ENCODE results near the gene CNTNAP2.

The CNTNAP2 gene

GRCh38 chr7:147300293-147300692 lies 1183.7 kb downstream of the CNTNAP2 start:
- no peak for DNase-seq

DNA sequence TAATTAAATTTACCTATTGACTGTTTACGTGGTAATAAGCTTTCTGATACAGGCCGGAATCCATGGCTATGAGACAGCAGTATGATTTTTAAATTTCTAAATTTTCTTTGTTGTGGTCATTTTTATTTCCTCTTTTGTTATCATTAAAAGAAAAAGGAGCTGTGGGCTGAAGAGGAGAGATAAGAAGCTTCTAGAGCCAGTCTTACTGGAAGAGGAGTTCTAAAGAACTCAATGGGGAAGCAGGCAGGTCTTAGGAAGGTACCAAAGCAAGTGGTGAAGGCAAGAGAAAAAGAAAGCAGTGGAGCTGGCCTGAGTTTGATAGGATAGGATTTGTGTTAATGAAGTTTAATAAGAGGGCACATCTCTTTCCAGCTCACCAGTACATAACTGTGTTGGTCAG lies 1187.8 kb downstream of the CNTNAP2 start:
- no peak for DNase-seq

DNA sequence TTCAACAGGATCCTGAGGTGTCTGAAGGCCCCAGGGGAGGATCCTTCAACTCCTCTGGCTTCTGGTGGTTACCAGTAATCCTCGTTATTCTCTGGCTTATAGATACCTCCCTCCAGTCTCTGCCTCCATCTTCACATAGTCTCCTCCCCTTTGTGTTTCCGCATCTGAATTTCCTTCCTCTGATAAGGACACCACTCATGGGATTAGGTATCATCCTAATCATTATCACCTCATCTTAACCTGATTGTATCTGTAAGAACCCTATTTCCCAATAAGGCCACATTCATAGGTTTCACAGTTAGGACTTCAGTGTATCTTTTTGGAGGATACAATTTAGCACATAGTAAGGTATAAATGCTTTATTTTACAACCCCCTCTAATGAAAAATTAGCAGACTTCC lies 1189.2 kb downstream of the CNTNAP2 start:
- DNase-seq, result no peak

DNA sequence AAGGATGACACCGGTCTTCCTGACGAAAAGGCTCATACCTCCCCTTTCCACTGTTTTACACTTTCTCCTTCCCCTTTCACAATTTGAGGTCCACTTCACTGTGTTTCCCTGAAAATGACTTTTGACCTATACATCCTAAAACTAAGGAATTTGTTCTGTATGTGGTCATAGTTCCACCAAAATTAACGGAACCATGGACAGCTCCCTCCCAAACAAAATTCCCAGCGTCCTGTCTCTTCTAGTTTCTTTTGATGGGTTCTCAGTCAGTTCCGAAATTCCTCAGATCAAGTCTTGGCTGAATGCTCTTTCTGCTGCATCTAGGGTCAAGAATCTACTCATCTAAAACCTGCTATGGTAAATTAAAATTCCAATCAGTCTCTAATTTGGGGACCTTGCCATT lies 1191.9 kb downstream of the CNTNAP2 start:
- no peak for DNase-seq

GRCh38 chr7:147311336-147311735 lies 1194.7 kb downstream of the CNTNAP2 start:
- no peak for DNase-seq

DNA sequence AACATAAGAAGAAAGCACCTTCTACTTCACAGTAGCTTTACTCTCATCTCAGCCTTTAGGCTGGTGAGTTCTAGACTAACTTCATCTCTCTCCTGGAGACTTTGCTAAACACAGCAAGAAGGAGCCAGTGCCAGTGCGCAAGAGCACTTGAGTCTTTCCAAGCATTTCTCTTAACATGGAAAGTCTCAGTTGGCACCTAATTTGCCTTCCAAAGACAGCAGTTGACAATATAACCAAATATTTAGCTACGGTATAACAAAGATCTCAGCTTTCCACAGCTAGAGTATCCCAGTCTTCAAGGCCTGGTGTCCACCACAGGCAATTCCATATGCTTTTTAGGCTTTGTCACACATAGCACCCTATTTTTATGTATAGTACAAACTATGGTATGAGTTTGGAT lies 1204.9 kb downstream of the CNTNAP2 start:
- DNase-seq, result no peak

DNA sequence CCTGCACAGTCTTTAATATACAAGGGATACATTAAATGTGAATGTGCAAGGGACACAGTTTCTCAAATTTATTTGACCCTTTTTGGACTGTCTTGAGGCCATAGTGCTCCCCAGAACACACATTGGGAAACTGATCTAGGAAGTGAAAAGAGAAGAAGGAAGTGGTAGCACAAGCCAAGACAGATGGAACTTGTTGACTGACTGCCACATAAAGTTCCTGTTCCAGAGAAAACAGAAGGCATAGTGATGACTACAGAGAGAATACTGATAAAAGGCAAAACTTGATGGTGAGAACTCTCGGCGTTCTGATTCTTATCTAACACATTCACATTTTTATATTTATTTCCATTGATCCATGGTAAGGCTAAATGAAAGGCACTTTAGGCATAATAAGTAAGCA lies 1216.4 kb downstream of the CNTNAP2 start:
- DNase-seq, result no peak

DNA sequence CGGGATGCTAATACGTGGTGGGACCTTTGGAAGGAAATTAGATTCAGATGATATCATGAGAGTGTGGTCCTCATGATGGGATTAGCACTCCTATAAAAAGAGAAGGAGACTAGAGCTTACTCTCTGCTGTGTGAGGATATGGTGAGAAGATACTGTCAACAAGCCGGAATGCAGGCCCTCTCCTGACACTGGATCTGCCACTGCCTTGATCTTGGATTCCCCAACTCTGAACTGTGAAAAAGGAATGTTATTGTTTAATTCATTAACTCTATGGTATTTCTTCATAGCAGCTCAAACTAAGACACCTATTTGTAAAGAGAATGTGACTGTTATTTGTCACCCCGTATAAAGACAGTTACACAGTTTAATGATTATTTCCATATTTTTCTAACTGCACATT lies 1246.5 kb downstream of the CNTNAP2 start:
- no peak for DNase-seq

DNA sequence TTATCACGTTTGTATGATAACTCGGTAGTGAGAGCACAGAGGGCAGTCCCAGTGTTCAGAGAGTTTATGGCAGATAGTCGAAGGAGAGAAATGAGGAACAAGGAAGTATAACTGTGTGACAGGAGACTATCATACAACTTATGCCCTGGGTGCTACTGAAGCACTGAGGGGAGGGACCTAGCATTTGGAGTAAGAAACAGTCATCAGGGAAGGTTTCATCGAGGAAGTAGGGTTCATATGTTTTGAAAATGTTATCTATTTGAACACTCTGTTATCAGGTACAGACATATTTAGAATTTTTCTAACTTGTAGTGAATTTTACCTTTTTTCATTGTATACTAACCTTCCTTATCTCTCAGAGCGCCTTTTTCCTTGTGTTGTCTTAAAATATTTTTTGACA lies 1259.6 kb downstream of the CNTNAP2 start:
- no peak for DNase-seq

DNA sequence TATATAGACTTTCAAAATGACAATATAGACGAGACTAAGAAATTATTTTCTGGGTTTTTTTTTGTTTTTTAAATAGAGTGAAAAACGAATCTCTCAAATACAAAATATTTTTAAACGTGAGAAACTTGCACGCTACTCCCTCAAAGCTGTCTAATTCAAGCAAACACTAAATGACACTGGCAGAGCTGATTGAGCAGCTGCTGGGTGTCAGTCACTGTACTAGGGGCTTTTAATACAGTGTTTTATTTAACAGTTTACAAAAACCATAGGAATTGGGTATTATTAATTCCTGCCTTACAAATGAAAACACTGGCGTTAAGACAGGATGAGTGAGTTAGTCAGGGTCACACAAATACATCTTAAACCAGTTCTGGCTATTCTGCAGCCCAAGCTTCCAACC lies 1264.3 kb downstream of the CNTNAP2 start:
- DNase-seq, result no peak

DNA sequence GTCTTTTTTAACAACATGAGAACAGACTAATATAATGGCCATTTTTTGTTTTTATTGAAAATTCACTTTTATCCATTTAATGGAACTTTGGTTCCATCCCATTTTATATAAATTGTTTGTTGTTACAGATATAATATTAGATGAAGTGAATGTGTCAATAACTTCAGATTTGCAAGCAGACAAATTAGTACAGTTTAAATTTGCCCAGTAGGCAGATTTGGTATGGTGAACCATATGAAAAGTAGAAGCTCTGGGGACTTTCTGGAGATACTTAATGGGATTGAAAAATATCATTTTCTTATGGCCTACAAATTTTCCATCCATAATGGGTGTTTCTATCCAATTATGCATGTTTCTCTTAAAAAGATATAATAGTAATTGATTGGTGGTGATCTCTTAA lies 1277.7 kb downstream of the CNTNAP2 start:
- DNase-seq, result no peak

GRCh38 chr7:147400221-147400689 lies 1283.7 kb downstream of the CNTNAP2 start:
- DNase-seq, result no peak

- DNase-seq, result no peak
These were observed 1284.3 kb downstream of the CNTNAP2 start for GRCh38 chr7:147400925-147401324.

- DNase-seq, result no peak
These were observed 1289.0 kb downstream of the CNTNAP2 start for GRCh38 chr7:147405621-147406020.

GRCh38 chr7:147406521-147407135 lies 1290.0 kb downstream of the CNTNAP2 start:
- DNase-seq, result no peak

- DNase-seq, result no peak
These were observed 1294.5 kb downstream of the CNTNAP2 start for GRCh38 chr7:147411096-147411495.

- no peak for DNase-seq
These were observed 1295.5 kb downstream of the CNTNAP2 start for GRCh38 chr7:147412109-147412508.

GRCh38 chr7:147412782-147413556 lies 1296.4 kb downstream of the CNTNAP2 start:
- DNase-seq, result no peak

DNA sequence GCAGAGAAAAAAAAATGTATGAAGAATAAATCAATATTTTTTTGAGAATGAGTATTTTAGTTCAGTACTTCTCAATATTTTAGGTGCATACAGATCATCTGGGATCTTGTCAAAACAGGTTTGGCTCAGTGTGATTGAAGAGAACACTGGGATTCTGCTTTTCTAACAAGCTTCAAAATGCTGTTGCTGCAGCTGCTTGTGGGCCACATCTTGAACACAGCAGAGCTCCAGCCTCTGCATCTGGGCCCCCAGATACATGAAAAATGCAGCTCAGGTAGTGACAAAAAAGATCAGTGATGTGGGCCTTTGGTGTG lies 1296.9 kb downstream of the CNTNAP2 start:
- DNase-seq, result no peak

GRCh38 chr7:147415991-147416390 lies 1299.4 kb downstream of the CNTNAP2 start:
- DNase-seq, result no peak

DNA sequence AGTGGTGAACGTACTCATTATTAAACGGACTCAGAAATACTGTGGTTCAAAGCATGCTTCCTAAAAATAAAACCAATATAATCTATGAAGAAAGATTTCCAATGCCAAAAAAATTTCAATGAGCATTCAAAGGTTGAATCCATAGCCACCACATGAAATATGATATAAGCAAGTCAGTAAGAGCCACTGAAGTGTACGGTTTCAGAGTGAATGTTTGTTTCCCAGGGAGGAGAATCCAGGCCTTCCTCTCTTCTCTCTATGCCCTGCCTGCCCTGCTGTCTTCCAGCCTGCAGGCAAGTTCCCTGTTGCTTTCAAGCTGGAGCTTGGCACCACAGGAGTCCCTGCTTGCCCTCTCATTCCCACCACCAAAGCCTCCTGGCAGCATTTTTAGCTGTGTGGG lies 1302.4 kb downstream of the CNTNAP2 start:
- no peak for DNase-seq

GRCh38 chr7:147423875-147424274 lies 1307.3 kb downstream of the CNTNAP2 start:
- no peak for DNase-seq

DNA sequence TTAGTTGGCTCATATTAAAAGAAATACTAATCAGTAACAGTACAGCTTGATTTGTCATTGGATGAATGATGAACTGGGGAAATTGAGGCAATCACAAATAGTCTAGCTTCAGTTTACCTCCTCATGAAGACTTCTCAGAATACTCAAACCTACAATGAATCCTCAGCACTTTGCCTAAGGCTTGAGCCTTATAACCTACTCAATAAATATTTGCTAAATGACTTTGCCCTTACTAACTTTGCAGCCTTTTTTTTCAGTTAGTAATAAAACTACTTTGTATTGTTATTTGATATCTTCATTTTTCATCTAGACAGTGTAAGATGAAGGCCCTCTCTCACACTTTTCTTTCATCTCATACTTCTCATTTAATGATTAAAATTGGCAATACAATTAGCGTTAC lies 1311.5 kb downstream of the CNTNAP2 start:
- no peak for DNase-seq

DNA sequence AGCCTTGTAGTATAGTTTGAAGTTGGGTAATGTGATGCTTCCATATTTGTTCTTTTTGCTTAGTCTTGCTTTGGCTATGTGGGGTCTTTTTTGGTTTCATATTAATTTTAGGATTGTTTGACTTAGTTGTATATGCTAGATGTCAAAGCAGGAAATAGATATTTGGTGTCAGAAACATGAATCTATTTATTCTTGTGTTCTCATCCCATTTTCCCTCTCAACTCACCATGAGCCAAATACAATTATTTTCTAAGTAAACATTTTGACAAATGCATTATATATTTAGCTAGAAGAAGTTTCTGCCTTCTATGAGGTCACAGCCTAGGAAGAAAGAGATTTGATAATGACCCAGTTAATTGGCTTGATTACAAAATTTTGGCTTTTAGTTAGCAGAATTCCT lies 1313.4 kb downstream of the CNTNAP2 start:
- DNase-seq, result no peak

- DNase-seq, result no peak
These were observed 1315.5 kb downstream of the CNTNAP2 start for GRCh38 chr7:147432079-147432478.
